Measurements from ENCODE around the gene DONSON. TPM values are rescaled to one million over a fixed set of nuclear protein-coding genes. Genes with fewer than 3 reads are reported as not detected.
A peak's percentile ranks its signal among the peaks of the same experiment; 100 is the strongest.

Gene DONSON
- total RNA-seq, 2 experiments from 2014 or later = 36.8 to 41.5 TPM

DNA sequence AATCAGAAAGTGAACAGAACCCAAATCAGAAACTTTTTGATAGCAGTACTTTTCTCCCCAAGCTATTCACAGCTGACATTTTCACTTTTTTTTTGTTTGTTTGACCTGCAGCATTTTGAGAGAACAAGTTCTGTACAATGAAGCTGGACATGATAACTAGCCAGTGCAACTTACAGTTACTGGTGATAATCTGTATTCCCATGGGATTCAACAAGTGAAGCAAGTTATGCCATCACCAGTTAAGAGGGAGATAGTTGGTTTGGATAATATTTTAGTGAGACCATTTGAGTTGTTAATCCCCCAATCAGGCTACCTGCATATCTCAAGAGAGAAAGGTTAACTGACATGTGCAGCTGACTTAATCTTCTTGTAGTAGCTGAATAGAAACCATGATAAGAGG lies 27.5 kb downstream of the DONSON start:
- peaks cover 66% of the 10 kb centered on the region for H3K36me3 Mint-ChIP-seq (ENCODE audit: low read depth)
- H3K27ac Mint-ChIP-seq = peak overlapping the region; percentile 67
- intact Hi-C loops (cut with micrococcal nuclease) = no loop called here
- ChIA-PET POLR2A (interaction anchor here (0.6 to 7.4 kb wide), 4 partner anchors 9 to 187 kb away, joined by 3 to 44 read pairs (median 4); partner anchors contain the start of genes GART and SON), CTCF (interaction anchor here (1.2 to 1.4 kb wide), 2 partner anchors 21 to 23 kb away, joined by 3 to 4 read pairs; no protein-coding TSS in a partner anchor)
- DNase-seq = no peak
- H3K27me3 Mint-ChIP-seq = no peaks in the 10 kb centered on the region
- ATAC-seq = no peak
- H3K4me3 Mint-ChIP-seq = no peak overlapping the region
- peaks cover 44% of the 10 kb centered on the region for H3K4me1 Mint-ChIP-seq (ENCODE audit: low read depth)
- TF ChIP-seq, protein P1, sequence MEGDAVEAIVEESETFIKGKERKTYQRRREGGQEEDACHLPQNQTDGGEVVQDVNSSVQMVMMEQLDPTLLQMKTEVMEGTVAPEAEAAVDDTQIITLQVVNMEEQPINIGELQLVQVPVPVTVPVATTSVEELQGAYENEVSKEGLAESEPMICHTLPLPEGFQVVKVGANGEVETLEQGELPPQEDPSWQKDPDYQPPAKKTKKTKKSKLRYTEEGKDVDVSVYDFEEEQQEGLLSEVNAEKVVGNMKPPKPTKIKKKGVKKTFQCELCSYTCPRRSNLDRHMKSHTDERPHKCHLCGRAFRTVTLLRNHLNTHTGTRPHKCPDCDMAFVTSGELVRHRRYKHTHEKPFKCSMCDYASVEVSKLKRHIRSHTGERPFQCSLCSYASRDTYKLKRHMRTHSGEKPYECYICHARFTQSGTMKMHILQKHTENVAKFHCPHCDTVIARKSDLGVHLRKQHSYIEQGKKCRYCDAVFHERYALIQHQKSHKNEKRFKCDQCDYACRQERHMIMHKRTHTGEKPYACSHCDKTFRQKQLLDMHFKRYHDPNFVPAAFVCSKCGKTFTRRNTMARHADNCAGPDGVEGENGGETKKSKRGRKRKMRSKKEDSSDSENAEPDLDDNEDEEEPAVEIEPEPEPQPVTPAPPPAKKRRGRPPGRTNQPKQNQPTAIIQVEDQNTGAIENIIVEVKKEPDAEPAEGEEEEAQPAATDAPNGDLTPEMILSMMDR (IDR thresholded peaks at IDR 0.05) = no peak
- H3K9me3 Mint-ChIP-seq = no peaks in the 10 kb centered on the region

DNA sequence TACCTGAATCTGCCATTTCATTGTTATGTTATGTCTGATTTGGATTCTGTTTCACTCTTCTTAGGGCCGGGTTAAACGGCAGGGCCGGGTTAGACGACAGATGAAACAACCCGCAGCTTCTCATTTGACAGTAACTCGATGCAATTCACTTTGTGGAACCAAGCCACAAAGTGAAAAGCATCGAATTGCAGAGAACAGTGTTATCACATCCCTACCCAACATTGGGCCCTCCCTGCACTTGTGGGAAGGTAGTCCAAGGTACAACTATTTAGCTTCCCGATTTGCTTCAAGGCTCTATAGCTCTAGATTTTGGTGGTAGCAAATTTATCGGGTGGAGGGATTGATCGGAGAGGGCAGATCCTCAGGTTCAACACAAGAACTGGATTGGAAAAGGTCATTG lies 28.7 kb downstream of the DONSON start:
- peaks cover 75% of the 10 kb centered on the region for H3K36me3 Mint-ChIP-seq (ENCODE audit: low read depth)
- intact Hi-C loops (cut with micrococcal nuclease) = no loop called here
- H3K27ac Mint-ChIP-seq = no peak overlapping the region
- TF ChIP-seq, protein P1 (IDR thresholded peaks at IDR 0.05) = no peak
- H3K4me3 Mint-ChIP-seq = no peak overlapping the region
- H3K27me3 Mint-ChIP-seq = no peaks in the 10 kb centered on the region
- no peaks in the 10 kb centered on the region for H3K9me3 Mint-ChIP-seq
- ChIA-PET POLR2A (interaction anchor here (1.2 to 7.4 kb wide), 3 partner anchors 11 to 17 kb away, joined by 3 to 44 read pairs (median 3); partner anchors contain the start of genes GART and SON), CTCF (interaction anchor here (1.0 to 3.4 kb wide), 2 partner anchors 15 to 46 kb away, joined by 3 to 17 read pairs; no protein-coding TSS in a partner anchor)
- H3K4me1 Mint-ChIP-seq (ENCODE audit: low read depth) = peaks cover 53% of the 10 kb centered on the region
- DNase-seq (no peak), ATAC-seq (no peak)

DNA sequence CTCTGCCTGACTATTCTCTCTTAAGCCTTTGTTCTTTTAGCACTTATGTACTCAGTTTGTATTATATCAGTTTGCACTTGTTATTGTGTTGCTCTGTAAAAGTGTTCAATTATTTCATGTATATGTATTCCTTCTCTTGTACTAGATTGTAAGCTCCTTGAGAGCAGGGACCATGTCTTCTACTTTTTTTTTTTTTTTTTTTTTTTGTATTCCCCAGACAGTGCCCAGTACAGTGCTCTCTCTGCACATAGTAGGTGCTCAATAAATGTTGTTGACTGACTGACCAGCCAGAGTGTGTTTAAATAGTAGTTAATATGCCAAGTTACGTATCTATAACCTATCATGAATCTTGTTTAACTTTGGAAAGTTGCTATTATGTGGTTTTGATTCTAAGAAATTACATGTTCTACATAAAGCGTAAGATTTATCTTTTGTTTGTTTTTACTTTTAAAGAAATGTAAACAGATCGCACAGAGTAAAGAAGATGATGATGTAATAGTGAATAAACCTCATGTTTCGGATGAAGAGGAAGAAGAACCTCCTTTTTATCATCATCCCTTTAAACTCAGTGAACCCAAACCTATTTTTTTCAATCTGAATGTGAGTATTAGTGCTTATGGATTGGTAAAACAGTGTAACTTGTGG lies 29.6 kb downstream of the DONSON start:
- Mint-ChIP-seq H3K4me1 (ENCODE audit: low read depth) (peaks cover 62% of the 10 kb centered on the region), H3K27me3 (no peaks in the 10 kb centered on the region), H3K36me3 (ENCODE audit: low read depth) (peaks cover 81% of the 10 kb centered on the region), H3K9me3 (no peaks in the 10 kb centered on the region), H3K4me3 (no peak overlapping the region), H3K27ac (peak overlapping the region; percentile 25)
- intact Hi-C loops (cut with micrococcal nuclease) = no loop called here
- ChIA-PET POLR2A (interaction anchor here (0.6 to 7.4 kb wide), 4 partner anchors 13 to 150 kb away, joined by 3 to 44 read pairs (median 3); partner anchors contain the start of genes GART and SON), CTCF (interaction anchor here (1.0 to 3.4 kb wide), 3 partner anchors 11 to 47 kb away, joined by 3 to 17 read pairs (median 4); no protein-coding TSS in a partner anchor)
- TF ChIP-seq, protein P1 (IDR thresholded peaks at IDR 0.05) = no peak
- ATAC-seq (no peak), DNase-seq (no peak)

DNA sequence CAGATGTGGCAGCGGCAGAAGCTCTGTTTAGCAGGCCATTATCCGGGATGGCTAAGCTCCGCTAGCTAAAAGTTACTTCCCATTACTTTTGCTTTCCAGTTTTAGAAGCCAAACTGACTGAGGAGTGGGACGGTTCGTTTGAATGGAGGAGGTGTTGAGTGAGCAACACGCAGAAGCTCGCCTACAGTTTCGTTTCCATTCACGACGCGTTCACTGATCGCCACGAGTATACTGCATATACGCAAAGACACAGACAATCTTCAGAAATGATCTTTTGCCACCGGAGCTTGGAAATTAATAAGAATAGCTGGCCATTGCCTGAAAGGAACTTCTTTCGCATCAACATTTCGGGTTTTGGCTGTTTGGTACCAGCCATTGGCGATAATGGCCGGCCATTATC lies 31.0 kb downstream of the DONSON start:
- peaks cover 66% of the 10 kb centered on the region for H3K4me1 Mint-ChIP-seq (ENCODE audit: low read depth)
- CTCF ChIA-PET = interaction anchor here (1.1 to 3.4 kb wide), 5 partner anchors 12 to 52 kb away, joined by 3 to 17 read pairs (median 5); no protein-coding TSS in a partner anchor

More for the DNA sequence above, 31.0 kb downstream of the DONSON start:
- Mint-ChIP-seq H3K27me3 (no peaks in the 10 kb centered on the region), H3K9me3 (no peaks in the 10 kb centered on the region), H3K27ac (no peak overlapping the region), H3K4me3 (no peak overlapping the region), H3K36me3 (ENCODE audit: low read depth) (peaks cover 84% of the 10 kb centered on the region)
- intact Hi-C loops (cut with micrococcal nuclease) = no loop called here
- DNase-seq = no peak
- TF ChIP-seq, protein P1 (IDR thresholded peaks at IDR 0.05) = no peak
- no peak for ATAC-seq
- POLR2A ChIA-PET = interaction anchor here (1.0 to 7.4 kb wide), 7 partner anchors 8 to 25 kb away, joined by 3 to 44 read pairs (median 4); partner anchors contain the start of genes GART and SON
